Osteoblast (primary cell): ENCODE measurements around the gene WDR45B. TPM values are rescaled to one million over a fixed set of nuclear protein-coding genes. Genes with fewer than 3 reads are reported as not detected.
A peak's percentile ranks its signal among the peaks of the same experiment; 100 is the strongest.

Experiments used
- DNase-seq: peaks from one replicate; pipeline ENCODE4 v3.0.0; 2011; ENCODE audit warnings: low spot score, mixed read lengths; ENCODE audit not compliant: insufficient read length; ENCODE audit errors: missing footprints
- H2AFZ ChIP-seq: 2 replicates; pipeline ENCODE4 v1.6.0; 2011; ENCODE audit warnings: mild to moderate bottlenecking, low read length
- H3K27ac ChIP-seq: 2 replicates; pipeline ENCODE4 v1.5.1; 2011; ENCODE audit warnings: mild to moderate bottlenecking, low read depth, low read length, moderate library complexity
- H3K27me3 ChIP-seq: 2 replicates; pipeline ENCODE4 v1.6.0; 2012; ENCODE audit warnings: mild to moderate bottlenecking, control low read depth, inconsistent platforms, low read length, moderate library complexity; ENCODE audit not compliant: insufficient read depth
- H3K36me3 ChIP-seq: 2 replicates; pipeline ENCODE4 v1.5.1; 2011; ENCODE audit warnings: mild to moderate bottlenecking, low read length, control low read depth, moderate library complexity; ENCODE audit not compliant: insufficient read depth
- H3K4me1 ChIP-seq: 2 replicates; pipeline ENCODE4 v1.5.1; 2011; ENCODE audit warnings: mild to moderate bottlenecking, low read length, control low read depth, moderate library complexity; ENCODE audit not compliant: insufficient read depth
- H3K4me2 ChIP-seq: 2 replicates; pipeline ENCODE4 v1.6.0; 2011; ENCODE audit warnings: mild to moderate bottlenecking, low read length; ENCODE audit not compliant: insufficient read depth
- H3K4me3 ChIP-seq: fragments of 200-600 bp; sonication (generic); 3 replicates; pipeline ENCODE4 v1.5.1; 2012; ENCODE audit warnings: mild to moderate bottlenecking, low read length, inconsistent platforms; ENCODE audit not compliant: insufficient read depth
- H3K79me2 ChIP-seq: 2 replicates; pipeline ENCODE4 v1.6.0; 2012; ENCODE audit warnings: mild to moderate bottlenecking, low read length, control low read depth, inconsistent platforms; ENCODE audit not compliant: insufficient read depth
- H3K9me3 ChIP-seq: 2 replicates; pipeline ENCODE4 v1.5.1; 2011; ENCODE audit warnings: low read depth, low read length, control low read depth
- H4K20me1 ChIP-seq: 2 replicates; pipeline ENCODE4 v1.6.0; 2012; ENCODE audit warnings: mild to moderate bottlenecking, low read length, control low read depth; ENCODE audit not compliant: insufficient read depth
- total RNA-seq: library from RNA; depleted of rRNA; stranded (reverse); fragments of >200 nt; gene quantifications from 2 replicates; pipeline ENCODE4 v1.2.3, GENCODE V29; 2012
- TF ChIP-seq, protein P1 (sequence below): IDR thresholded peaks from 2 replicates; pipeline ENCODE4 v1.5.1; 2011; ENCODE audit warnings: mild to moderate bottlenecking, low read depth, low read length, moderate library complexity; ENCODE audit errors: extremely low read depth

WDR45B gene
- total RNA-seq, 1 donor: 66.2 TPM

GRCh38 chr17:82668631-82669099 is 20.4 kb upstream of the WDR45B start:
- H3K36me3 ChIP-seq: no peaks in the 10 kb centered on the region
- peak overlapping the region; percentile 88 for H2AFZ ChIP-seq
- H3K9me3 ChIP-seq: no peaks in the 10 kb centered on the region
- H3K27ac ChIP-seq: no peak overlapping the region
- TF ChIP-seq, protein P1, sequence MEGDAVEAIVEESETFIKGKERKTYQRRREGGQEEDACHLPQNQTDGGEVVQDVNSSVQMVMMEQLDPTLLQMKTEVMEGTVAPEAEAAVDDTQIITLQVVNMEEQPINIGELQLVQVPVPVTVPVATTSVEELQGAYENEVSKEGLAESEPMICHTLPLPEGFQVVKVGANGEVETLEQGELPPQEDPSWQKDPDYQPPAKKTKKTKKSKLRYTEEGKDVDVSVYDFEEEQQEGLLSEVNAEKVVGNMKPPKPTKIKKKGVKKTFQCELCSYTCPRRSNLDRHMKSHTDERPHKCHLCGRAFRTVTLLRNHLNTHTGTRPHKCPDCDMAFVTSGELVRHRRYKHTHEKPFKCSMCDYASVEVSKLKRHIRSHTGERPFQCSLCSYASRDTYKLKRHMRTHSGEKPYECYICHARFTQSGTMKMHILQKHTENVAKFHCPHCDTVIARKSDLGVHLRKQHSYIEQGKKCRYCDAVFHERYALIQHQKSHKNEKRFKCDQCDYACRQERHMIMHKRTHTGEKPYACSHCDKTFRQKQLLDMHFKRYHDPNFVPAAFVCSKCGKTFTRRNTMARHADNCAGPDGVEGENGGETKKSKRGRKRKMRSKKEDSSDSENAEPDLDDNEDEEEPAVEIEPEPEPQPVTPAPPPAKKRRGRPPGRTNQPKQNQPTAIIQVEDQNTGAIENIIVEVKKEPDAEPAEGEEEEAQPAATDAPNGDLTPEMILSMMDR: peak; percentile 54
- H3K27me3 ChIP-seq: no peaks in the 10 kb centered on the region
- no peaks in the 10 kb centered on the region for H3K79me2 ChIP-seq
- H3K4me3 ChIP-seq: peak overlapping the region; percentile 51
- peak overlapping the region; percentile 50 for H3K4me2 ChIP-seq
- no peaks in the 10 kb centered on the region for H4K20me1 ChIP-seq
- no peaks in the 10 kb centered on the region for H3K4me1 ChIP-seq
- DNase-seq: peak; percentile 97

DNA sequence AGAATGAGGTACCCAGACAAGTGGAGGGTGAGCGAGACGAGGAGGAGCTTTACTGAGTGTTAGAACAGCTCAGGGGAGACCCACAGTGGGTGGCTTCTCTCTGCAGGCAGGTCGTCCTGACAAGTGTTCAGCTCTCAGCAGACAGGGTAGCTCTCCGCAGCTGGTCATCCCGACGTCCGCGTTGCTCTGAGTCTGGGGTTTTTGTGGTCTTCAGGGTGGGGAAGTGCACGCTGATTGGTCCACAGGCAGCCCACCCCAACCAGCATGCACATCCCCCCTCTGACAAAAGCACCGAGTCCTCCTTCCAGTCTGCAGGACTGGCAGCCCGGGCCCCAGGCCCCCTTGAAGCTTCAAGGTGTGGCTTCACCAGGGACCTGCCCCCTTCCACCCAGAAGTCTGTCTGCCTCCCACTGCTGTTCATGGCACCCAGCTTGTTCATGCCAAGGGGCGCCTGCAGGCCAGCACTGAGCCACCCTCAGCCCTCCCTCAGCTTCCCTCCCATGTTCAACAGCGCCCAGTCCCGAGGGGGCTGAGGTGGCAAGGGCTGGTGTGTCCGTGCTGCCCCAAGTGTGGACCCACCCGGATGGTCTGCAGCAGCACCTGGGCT is 19.9 kb upstream of the WDR45B start:
- DNase-seq: peak; percentile 29
- TF ChIP-seq, protein P1: no peak

DNA sequence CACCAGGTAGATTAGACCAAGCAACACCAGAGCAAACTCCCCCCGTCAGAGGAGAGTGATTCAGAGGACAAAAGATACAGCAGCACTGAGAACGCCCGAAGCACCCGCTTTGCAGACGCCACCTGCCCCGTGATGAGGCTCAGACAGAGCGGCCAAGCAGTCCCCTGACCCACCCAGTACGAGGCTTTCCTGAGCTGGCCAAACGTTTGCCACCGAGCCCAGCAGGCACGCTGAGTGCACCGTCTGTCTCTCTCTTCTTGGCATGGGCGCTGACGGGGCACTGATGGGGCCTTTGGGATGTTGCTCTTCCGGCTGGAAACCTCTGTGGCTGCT is 19.4 kb upstream of the WDR45B start:
- peak; percentile 51 for DNase-seq

More for the DNA sequence above, 19.9 kb upstream of the WDR45B start:
- no peaks in the 10 kb centered on the region for H3K9me3 ChIP-seq
- no peaks in the 10 kb centered on the region for H3K27me3 ChIP-seq
- H3K4me3 ChIP-seq: no peak overlapping the region
- no peaks in the 10 kb centered on the region for H4K20me1 ChIP-seq
- H3K4me2 ChIP-seq: no peak overlapping the region
- H3K79me2 ChIP-seq: no peaks in the 10 kb centered on the region
- H3K27ac ChIP-seq: no peak overlapping the region
- H3K36me3 ChIP-seq: no peaks in the 10 kb centered on the region
- peak overlapping the region; percentile 88 for H2AFZ ChIP-seq
- H3K4me1 ChIP-seq: no peaks in the 10 kb centered on the region

DNA sequence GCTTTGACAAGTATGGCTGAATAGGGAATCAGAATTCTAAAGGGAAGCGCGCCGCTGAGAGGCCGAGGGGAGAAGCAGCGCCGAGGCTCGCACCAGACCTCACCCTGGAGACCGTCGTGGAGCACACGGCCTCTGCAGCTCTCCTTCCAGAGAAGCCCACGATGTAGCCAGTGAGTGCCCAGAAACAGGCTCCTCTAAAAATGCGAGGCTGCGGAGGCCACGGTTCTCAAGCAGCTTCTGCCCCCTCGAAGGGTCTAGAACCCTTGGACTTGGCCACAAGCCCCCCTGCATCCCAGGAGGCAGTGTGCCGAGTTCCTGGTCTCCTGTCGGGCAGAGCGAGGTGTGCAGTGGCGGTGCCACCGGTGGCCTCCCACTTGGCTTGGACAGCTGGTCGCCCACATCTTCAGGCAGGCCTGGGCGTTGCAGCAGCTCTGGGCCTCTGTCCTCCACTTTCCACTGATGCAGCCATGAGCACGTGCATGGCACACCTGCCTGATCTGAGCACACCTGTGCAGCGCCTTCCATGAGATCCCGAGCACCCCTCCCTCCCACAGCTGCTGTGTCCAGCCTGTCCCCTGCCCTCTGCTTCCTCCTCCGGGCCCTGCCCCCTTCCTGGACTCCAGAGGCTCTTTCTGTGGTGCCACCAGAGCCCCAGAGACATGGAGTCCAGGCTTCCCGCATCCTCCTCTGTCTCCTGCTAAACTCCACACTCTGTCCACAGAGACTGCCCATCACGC is 18.9 kb upstream of the WDR45B start:
- Histone ChIP-seq H3K9me3 (no peaks in the 10 kb centered on the region), H4K20me1 (no peaks in the 10 kb centered on the region), H3K27ac (no peak overlapping the region), H3K79me2 (no peaks in the 10 kb centered on the region), H3K4me2 (no peak overlapping the region), H2AFZ (no peak overlapping the region), H3K4me1 (no peaks in the 10 kb centered on the region), H3K4me3 (no peak overlapping the region), H3K36me3 (no peaks in the 10 kb centered on the region), H3K27me3 (no peaks in the 10 kb centered on the region)
- TF ChIP-seq, protein P1: no peak
- peak; percentile 64 for DNase-seq

More for the DNA sequence above, 19.4 kb upstream of the WDR45B start:
- Histone ChIP-seq H4K20me1 (no peaks in the 10 kb centered on the region), H3K4me2 (no peak overlapping the region), H3K79me2 (no peaks in the 10 kb centered on the region), H3K36me3 (no peaks in the 10 kb centered on the region), H3K27ac (no peak overlapping the region), H3K9me3 (no peaks in the 10 kb centered on the region), H2AFZ (no peak overlapping the region), H3K4me1 (no peaks in the 10 kb centered on the region), H3K27me3 (no peaks in the 10 kb centered on the region), H3K4me3 (no peak overlapping the region)
- TF ChIP-seq, protein P1: no peak
